GM12875 (cell line): ENCODE measurements around the gene HAGHL.

Experiments
- H3K4me3 ChIP-seq: one replicate; pipeline ENCODE4 v1.5.1; 2011; ENCODE audit warnings: low read depth, low read length, control low read depth
- CTCF ChIP-seq: IDR thresholded peaks from 2 replicates; pipeline ENCODE4 v1.5.1; 2011; ENCODE audit warnings: low read depth, mild to moderate bottlenecking, control low read depth, inconsistent platforms, low read length, moderate library complexity, borderline replicate concordance; ENCODE audit not compliant: insufficient read depth

Gene HAGHL

GRCh38 chr16:767743-768235, 40.9 kb downstream of the HAGHL start:
- no peak for TF ChIP-seq CTCF
- no peak overlapping the region for H3K4me3 ChIP-seq

GRCh38 chr16:768428-768827, 41.5 kb downstream of the HAGHL start:
- H3K4me3 ChIP-seq: no peak overlapping the region
- no peak for TF ChIP-seq CTCF

- H3K4me3 ChIP-seq: no peak overlapping the region
- no peak for TF ChIP-seq CTCF
Measured at GRCh38 chr16:769184-769784, 42.4 kb downstream of the HAGHL start.

- TF ChIP-seq CTCF: no peak
- H3K4me3 ChIP-seq: no peak overlapping the region
Measured at GRCh38 chr16:769934-770333, 43.0 kb downstream of the HAGHL start.

GRCh38 chr16:770411-770810, 43.5 kb downstream of the HAGHL start:
- no peak overlapping the region for H3K4me3 ChIP-seq
- TF ChIP-seq CTCF: no peak

- no peak overlapping the region for H3K4me3 ChIP-seq
- no peak for TF ChIP-seq CTCF
Measured at GRCh38 chr16:772959-773358, 46.1 kb downstream of the HAGHL start.

GRCh38 chr16:774086-775001, 47.4 kb downstream of the HAGHL start:
- no peak overlapping the region for H3K4me3 ChIP-seq
- no peak for TF ChIP-seq CTCF
